DOHH2 (cell line): ENCODE results near the gene CLMN.

ENCODE experiments used
- H3F3A ChIP-seq: fragments of 200-600 bp; sonication (generic), shearing (Covaris generic); 2 replicates; pipeline ENCODE4 v1.6.0; 2016; ENCODE audit warnings: antibody characterized with exemption, mild to moderate bottlenecking; ENCODE audit not compliant: control insufficient read depth, insufficient read depth
- H3K27ac ChIP-seq: fragments of 200-600 bp; sonication (generic); 2 replicates; pipeline ENCODE4 v1.5.1; 2014; ENCODE audit warnings: low read depth, mild to moderate bottlenecking, low read length, moderate library complexity
- H3K27me3 ChIP-seq: fragments of 200-600 bp; sonication (generic); 2 replicates; pipeline ENCODE4 v1.6.1; 2014; ENCODE audit warnings: mild to moderate bottlenecking, low read length, mixed read lengths; ENCODE audit not compliant: control insufficient read depth
- H3K36me3 ChIP-seq: fragments of 200-600 bp; sonication (generic); 2 replicates; pipeline ENCODE4 v1.6.1; 2014; ENCODE audit warnings: mild to moderate bottlenecking, low read length, moderate library complexity, mixed read lengths; ENCODE audit not compliant: control insufficient read depth
- H3K4me1 ChIP-seq: fragments of 200-600 bp; sonication (generic); 2 replicates; pipeline ENCODE4 v1.6.1; 2014; ENCODE audit warnings: mild to moderate bottlenecking, low read length, mixed read lengths; ENCODE audit not compliant: control insufficient read depth
- H3K4me2 ChIP-seq: fragments of 200-600 bp; sonication (generic); 2 replicates; pipeline ENCODE4 v1.6.0; 2014; ENCODE audit warnings: mild to moderate bottlenecking, low read length, moderate library complexity
- H3K4me3 ChIP-seq: fragments of 200-600 bp; sonication (generic); 2 replicates; pipeline ENCODE4 v1.5.1; 2014; ENCODE audit warnings: mild to moderate bottlenecking, low read length, mixed read lengths
- H3K79me2 ChIP-seq: fragments of 200-600 bp; sonication (generic); 2 replicates; pipeline ENCODE4 v1.6.1; 2014; ENCODE audit warnings: mild to moderate bottlenecking, low read length, mixed read lengths; ENCODE audit not compliant: control insufficient read depth
- H3K9me2 ChIP-seq: fragments of 200-600 bp; sonication (generic); replicated peaks from 2 replicates; pipeline ENCODE4 v1.6.1; 2014; ENCODE audit warnings: mild to moderate bottlenecking, low read length, mixed read lengths; ENCODE audit not compliant: control insufficient read depth
- H3K9me3 ChIP-seq: fragments of 200-600 bp; sonication (generic); 2 replicates; pipeline ENCODE4 v1.6.1; 2014; ENCODE audit warnings: antibody characterized with exemption, low read length, mixed read lengths; ENCODE audit not compliant: control insufficient read depth, insufficient read depth
- H4K20me1 ChIP-seq: fragments of 200-600 bp; sonication (generic); 2 replicates; pipeline ENCODE4 v1.6.0; 2014; ENCODE audit warnings: low read depth, mild to moderate bottlenecking, antibody characterized with exemption, low read length, moderate library complexity; ENCODE audit not compliant: control insufficient read depth, insufficient read depth
- EZH2phosphoT487 ChIP-seq: fragments of 200-600 bp; sonication (generic); IDR thresholded peaks from 2 replicates; pipeline ENCODE4 v1.6.1; 2017; ENCODE audit warnings: borderline replicate concordance, mild to moderate bottlenecking, antibody characterized with exemption, low read length, moderate library complexity, mixed read lengths
- TF ChIP-seq, protein P1 (sequence below): fragments of 200-600 bp; sonication (generic); IDR thresholded peaks from one replicate; pipeline ENCODE4 v1.5.1; 2014; ENCODE audit warnings: antibody characterized with exemption, mild to moderate bottlenecking, low read depth, low read length; ENCODE audit not compliant: poor library complexity, severe bottlenecking

The CLMN gene

GRCh38 chr14:95318399-95319311, 1.1 kb downstream of the CLMN start:
- H3K9me2 ChIP-seq, result no peaks in the 10 kb centered on the region
- H4K20me1 ChIP-seq, result no peaks in the 10 kb centered on the region
- H3K4me1 ChIP-seq, result peaks cover 9% of the 10 kb centered on the region
- H3F3A ChIP-seq, result no peaks in the 10 kb centered on the region
- H3K36me3 ChIP-seq, result no peaks in the 10 kb centered on the region
- TF ChIP-seq EZH2phosphoT487, result no peak
- TF ChIP-seq, protein P1, sequence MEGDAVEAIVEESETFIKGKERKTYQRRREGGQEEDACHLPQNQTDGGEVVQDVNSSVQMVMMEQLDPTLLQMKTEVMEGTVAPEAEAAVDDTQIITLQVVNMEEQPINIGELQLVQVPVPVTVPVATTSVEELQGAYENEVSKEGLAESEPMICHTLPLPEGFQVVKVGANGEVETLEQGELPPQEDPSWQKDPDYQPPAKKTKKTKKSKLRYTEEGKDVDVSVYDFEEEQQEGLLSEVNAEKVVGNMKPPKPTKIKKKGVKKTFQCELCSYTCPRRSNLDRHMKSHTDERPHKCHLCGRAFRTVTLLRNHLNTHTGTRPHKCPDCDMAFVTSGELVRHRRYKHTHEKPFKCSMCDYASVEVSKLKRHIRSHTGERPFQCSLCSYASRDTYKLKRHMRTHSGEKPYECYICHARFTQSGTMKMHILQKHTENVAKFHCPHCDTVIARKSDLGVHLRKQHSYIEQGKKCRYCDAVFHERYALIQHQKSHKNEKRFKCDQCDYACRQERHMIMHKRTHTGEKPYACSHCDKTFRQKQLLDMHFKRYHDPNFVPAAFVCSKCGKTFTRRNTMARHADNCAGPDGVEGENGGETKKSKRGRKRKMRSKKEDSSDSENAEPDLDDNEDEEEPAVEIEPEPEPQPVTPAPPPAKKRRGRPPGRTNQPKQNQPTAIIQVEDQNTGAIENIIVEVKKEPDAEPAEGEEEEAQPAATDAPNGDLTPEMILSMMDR, result no peak
- peak overlapping the region; percentile 69 for H3K4me3 ChIP-seq
- no peak overlapping the region for H3K27ac ChIP-seq
- H3K9me3 ChIP-seq, result no peaks in the 10 kb centered on the region
- H3K79me2 ChIP-seq, result no peaks in the 10 kb centered on the region
- peaks cover 88% of the 10 kb centered on the region for H3K27me3 ChIP-seq
- peak overlapping the region; percentile 78 for H3K4me2 ChIP-seq

DNA sequence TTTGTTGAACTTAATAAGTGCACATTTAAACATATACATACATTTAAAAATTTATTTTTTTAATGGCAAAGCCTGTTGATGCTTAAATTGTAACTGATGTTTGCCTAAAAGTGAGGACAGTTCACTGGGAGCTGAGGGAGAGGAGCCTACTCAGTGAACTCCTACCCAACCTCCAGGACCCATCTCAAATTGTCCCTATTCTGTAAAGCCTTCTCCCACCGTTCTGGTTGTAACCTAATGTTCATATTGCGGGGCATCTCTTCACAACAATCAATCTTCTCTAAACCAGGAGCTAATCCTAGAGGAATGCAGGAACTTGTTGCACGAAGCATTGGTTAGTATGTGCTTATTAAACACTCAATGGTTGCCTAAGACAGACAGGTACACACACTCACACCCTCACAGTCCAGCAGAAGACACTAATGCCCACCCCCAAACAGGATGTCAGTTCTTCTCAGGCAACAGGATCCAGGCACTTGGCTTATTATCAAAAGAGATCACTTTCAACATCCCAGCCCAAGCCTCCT, 1.8 kb downstream of the CLMN start:
- Histone ChIP-seq H3K36me3 (no peaks in the 10 kb centered on the region), H3K79me2 (no peaks in the 10 kb centered on the region), H4K20me1 (no peaks in the 10 kb centered on the region), H3K9me3 (no peaks in the 10 kb centered on the region), H3K4me2 (no peak overlapping the region), H3K27me3 (peaks cover 85% of the 10 kb centered on the region), H3K4me1 (peaks cover 9% of the 10 kb centered on the region), H3K9me2 (no peaks in the 10 kb centered on the region), H3F3A (no peaks in the 10 kb centered on the region), H3K4me3 (no peak overlapping the region), H3K27ac (no peak overlapping the region)
- TF ChIP-seq EZH2phosphoT487, result no peak

GRCh38 chr14:95316821-95317220, 2.9 kb downstream of the CLMN start:
- Histone ChIP-seq H3K27ac (no peak overlapping the region), H3K36me3 (no peaks in the 10 kb centered on the region), H3K27me3 (peaks cover 76% of the 10 kb centered on the region), H3K4me3 (no peak overlapping the region), H3K79me2 (no peaks in the 10 kb centered on the region), H3K9me2 (no peaks in the 10 kb centered on the region), H3K4me2 (no peak overlapping the region), H3K4me1 (peaks cover 9% of the 10 kb centered on the region), H4K20me1 (no peaks in the 10 kb centered on the region), H3F3A (no peaks in the 10 kb centered on the region), H3K9me3 (no peaks in the 10 kb centered on the region)
- TF ChIP-seq, protein P1, result no peak
- TF ChIP-seq EZH2phosphoT487, result no peak

- Histone ChIP-seq H3K36me3 (no peaks in the 10 kb centered on the region), H3K9me3 (no peaks in the 10 kb centered on the region), H3K27ac (no peak overlapping the region), H3K79me2 (no peaks in the 10 kb centered on the region), H3K27me3 (peaks cover 65% of the 10 kb centered on the region), H3K9me2 (no peaks in the 10 kb centered on the region), H4K20me1 (no peaks in the 10 kb centered on the region), H3K4me1 (peaks cover 9% of the 10 kb centered on the region), H3F3A (no peaks in the 10 kb centered on the region), H3K4me3 (no peak overlapping the region), H3K4me2 (no peak overlapping the region)
- TF ChIP-seq EZH2phosphoT487, result no peak
- TF ChIP-seq, protein P1, result no peak
These were observed 4.1 kb downstream of the CLMN start for GRCh38 chr14:95315579-95315978.
